Measurements from ENCODE around the gene ARRDC4.

DNA sequence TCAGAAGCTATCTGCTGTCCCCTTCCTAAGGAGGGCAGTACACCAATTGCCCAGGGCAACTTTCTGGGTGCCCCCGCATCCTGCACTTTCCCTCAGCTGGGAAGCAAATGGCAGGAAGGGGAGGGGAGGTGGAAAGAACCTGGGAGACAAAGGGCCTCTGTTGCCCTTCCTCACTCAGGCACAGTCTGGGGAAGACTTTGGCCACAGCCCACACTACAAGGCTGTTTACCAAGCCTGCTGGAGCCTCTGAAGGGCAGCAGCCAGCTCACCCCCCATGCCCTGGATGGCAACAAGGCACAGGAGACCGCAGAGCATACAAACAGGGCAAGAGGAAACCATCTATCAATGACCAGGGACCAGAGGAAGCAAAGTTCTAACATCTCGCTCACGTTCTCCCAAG lies 42.4 kb downstream of the ARRDC4 start:
- no peak for TF ChIP-seq RFX5 (IDR thresholded peaks at IDR 0.05; ENCODE audit: low read length)
- TF ChIP-seq, protein P1, sequence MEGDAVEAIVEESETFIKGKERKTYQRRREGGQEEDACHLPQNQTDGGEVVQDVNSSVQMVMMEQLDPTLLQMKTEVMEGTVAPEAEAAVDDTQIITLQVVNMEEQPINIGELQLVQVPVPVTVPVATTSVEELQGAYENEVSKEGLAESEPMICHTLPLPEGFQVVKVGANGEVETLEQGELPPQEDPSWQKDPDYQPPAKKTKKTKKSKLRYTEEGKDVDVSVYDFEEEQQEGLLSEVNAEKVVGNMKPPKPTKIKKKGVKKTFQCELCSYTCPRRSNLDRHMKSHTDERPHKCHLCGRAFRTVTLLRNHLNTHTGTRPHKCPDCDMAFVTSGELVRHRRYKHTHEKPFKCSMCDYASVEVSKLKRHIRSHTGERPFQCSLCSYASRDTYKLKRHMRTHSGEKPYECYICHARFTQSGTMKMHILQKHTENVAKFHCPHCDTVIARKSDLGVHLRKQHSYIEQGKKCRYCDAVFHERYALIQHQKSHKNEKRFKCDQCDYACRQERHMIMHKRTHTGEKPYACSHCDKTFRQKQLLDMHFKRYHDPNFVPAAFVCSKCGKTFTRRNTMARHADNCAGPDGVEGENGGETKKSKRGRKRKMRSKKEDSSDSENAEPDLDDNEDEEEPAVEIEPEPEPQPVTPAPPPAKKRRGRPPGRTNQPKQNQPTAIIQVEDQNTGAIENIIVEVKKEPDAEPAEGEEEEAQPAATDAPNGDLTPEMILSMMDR (IDR thresholded peaks at IDR 0.05) = no peak
- no peak for TF ChIP-seq GABPA (IDR thresholded peaks at IDR 0.05; ENCODE audit: low read depth)
